Left renal pelvis (tissue), 4 donors: ENCODE results near the gene NGFR. TPM values are rescaled to one million over a fixed set of nuclear protein-coding genes. Genes with fewer than 3 reads are reported as not detected.
A peak's percentile ranks its signal among the peaks of the same experiment; 100 is the strongest.

Source experiments
- DNase-seq, 4 donors: peaks; one replicate each; pipeline ENCODE4 v3.0.0-alpha.2; 2013; ENCODE audit warnings: low read depth in 4 of 4, low spot score in 3 of 4
- polyA plus RNA-seq, 4 donors: library from polyadenylated mRNA; unstranded; fragments of 120-200 nt; gene quantifications; one replicate each; pipeline ENCODE4 v1.2.1, GENCODE V29; 2013; ENCODE audit not compliant: insufficient read length in 4 of 4

The NGFR gene
- polyA plus RNA-seq, 4 donors: 6.0 to 42.0 (median 6.9) TPM

GRCh38 chr17:49556223-49556943 lies 61.3 kb downstream of the NGFR start:
- peak in 2 of 4 donors; percentile 58 for DNase-seq

DNA sequence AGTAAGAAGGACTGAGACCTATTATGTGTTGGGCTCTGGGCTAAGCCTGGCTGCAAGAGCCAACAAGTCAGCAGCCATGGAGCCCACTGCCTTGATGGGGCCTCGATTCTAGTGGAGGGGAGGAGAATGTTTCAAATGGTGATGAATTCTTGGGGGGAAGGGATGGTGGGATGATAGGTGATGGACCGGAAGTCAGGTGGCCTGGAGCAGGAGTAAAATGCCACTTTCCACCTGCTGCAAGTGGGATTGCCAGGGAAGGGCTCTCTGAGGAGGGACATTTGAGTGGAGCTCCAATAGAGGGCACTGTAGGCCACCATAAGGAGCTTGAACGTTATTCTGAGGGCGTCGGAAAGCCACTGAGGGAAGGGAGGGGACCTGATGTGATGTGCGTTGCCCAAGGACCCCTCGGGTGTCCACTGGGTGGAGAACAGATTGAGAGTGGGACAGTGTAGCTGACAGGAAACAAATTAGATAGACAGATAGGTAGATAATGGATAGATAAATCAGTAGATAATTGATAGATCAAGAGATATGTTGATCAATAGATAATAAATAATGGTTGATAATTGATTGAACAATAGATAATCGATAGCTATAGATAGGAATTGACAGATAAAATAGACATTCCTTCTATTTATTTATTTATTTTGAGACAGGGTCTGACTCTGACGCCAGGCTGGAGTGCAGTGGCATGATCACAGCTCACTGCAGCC lies 62.4 kb downstream of the NGFR start:
- DNase-seq: no peak

Other genes starting within 250 kb of the NGFR start
- 10 to 100 TPM; 28.2 to 31.6 (median 31.0) TPM for gene ZNF652, start 133.0 kb upstream of the NGFR start, polyA plus RNA-seq
- gene PHB1, start 80.4 kb upstream of the NGFR start, polyA plus RNA-seq: 100 to 1,000 TPM; 151 to 235 (median 221) TPM
- gene NXPH3, start 80.6 kb downstream of the NGFR start, polyA plus RNA-seq: 1 to 10 TPM in 3 of 4 donors, under 1 TPM in 1; 0.92 to 1.1 (median 1.0) TPM
- 10 to 100 TPM; 66.1 to 69.3 (median 66.5) TPM for gene SPOP, start 182.8 kb downstream of the NGFR start, polyA plus RNA-seq
- 10 to 100 TPM; 62.5 to 83.9 (median 79.9) TPM for gene SLC35B1, start 212.7 kb downstream of the NGFR start, polyA plus RNA-seq